GM12878 (cell line): Measurements from ENCODE around the gene AIG1. TPM values are rescaled to one million over a fixed set of nuclear protein-coding genes. Genes with fewer than 3 reads are reported as not detected.

Experiments used
- ATAC-seq: fragments of 200-7000 bp; cut with Tn5 transposase; 3 replicates; pipeline ENCODE4 v1.9.1; 2020; ENCODE audit warnings: mild to moderate bottlenecking, moderate library complexity
- BruUV-seq: library from RNA; stranded (reverse); fragments of 400-500 nt; replicated peaks from 2 replicates; lab custom pipeline; 2021; lab: Mats Ljungman, UMichigan
- CTCF ChIA-PET: fragments of 300-600 bp; sonication (Branson Sonifier 250); formaldehyde crosslinking; extraction: SDS; loops from one replicate; lab custom pipeline; 2021; ENCODE audit warnings: inconsistent platforms; lab: Yijun Ruan, JAX
- POLR2A ChIA-PET: fragments of 350-600 bp; formaldehyde crosslinking; extraction: SDS; loops from one replicate; lab custom pipeline; 2021; ENCODE audit warnings: inconsistent platforms; lab: Charles Lee
- RAD21 ChIA-PET: fragments of 300-600 bp; sonication (Branson Sonifier 250); formaldehyde crosslinking; loops from one replicate; lab custom pipeline; 2023; ENCODE audit warnings: antibody characterized with exemption; ENCODE audit not compliant: unreplicated experiment; lab: Charles Lee
- SMC1A ChIA-PET: fragments of 300-600 bp; sonication (Branson Sonifier 250); formaldehyde crosslinking; loops from one replicate; lab custom pipeline; 2023; ENCODE audit not compliant: unreplicated experiment, uncharacterized antibody; lab: Charles Lee
- DNase-seq: peaks from one replicate; pipeline ENCODE4 v3.0.0-alpha.2; 2011; ENCODE audit warnings: low read depth, low spot score
- FAIRE-seq: peaks from 3 replicates; lab custom pipeline; 2011; peaks lifted over from hg19 to GRCh38; lab: Jason Lieb, UNC
- H2AFZ ChIP-seq: 2 replicates; pipeline ENCODE4 v1.6.0; 2011; ENCODE audit warnings: low read depth, low read length, control low read depth; ENCODE audit not compliant: control insufficient read depth
- H3K27ac ChIP-seq: 2 replicates; pipeline ENCODE4 v1.5.1; 2011; ENCODE audit warnings: control low read depth; ENCODE audit not compliant: control insufficient read depth, insufficient read depth
- H3K27me3 ChIP-seq, 2 experiments: replicated peaks in 1 of 2; 2 replicates each; pipeline versions ENCODE4 v1.6.0 to v1.6.1; 2011; ENCODE audit warnings: low read length in 1 of 2; ENCODE audit not compliant: control insufficient read depth in 2 of 2, insufficient read depth in 2 of 2
- H3K36me3 ChIP-seq, 2 experiments: 2 replicates each; pipeline ENCODE4 v1.5.1; 2011; ENCODE audit warnings: low read length in 1 of 2; ENCODE audit not compliant: control insufficient read depth in 2 of 2, insufficient read depth in 2 of 2
- H3K4me1 ChIP-seq: 2 replicates; pipeline ENCODE4 v1.6.1; 2011; ENCODE audit warnings: mild to moderate bottlenecking, low read length, moderate library complexity, mixed read lengths; ENCODE audit not compliant: control insufficient read depth, insufficient read depth
- H3K4me2 ChIP-seq: 2 replicates; pipeline ENCODE4 v1.6.0; 2011; ENCODE audit warnings: control low read depth; ENCODE audit not compliant: control insufficient read depth, insufficient read depth
- H3K4me3 ChIP-seq: fragments of 200-600 bp; sonication (generic); 2 replicates; pipeline ENCODE4 v1.5.1; 2016
- H3K79me2 ChIP-seq: 2 replicates; pipeline ENCODE4 v1.6.0; 2011; ENCODE audit warnings: low read length; ENCODE audit not compliant: control insufficient read depth, insufficient read depth
- H3K9ac ChIP-seq: 2 replicates; pipeline ENCODE4 v1.8.0; 2011; ENCODE audit warnings: low read length, control low read depth, mixed read lengths; ENCODE audit not compliant: control insufficient read depth, insufficient read depth
- H3K9me3 ChIP-seq: replicated peaks from 3 replicates; pipeline ENCODE4 v1.5.1; 2011; ENCODE audit warnings: mild to moderate bottlenecking, low read length; ENCODE audit not compliant: control insufficient read depth, insufficient read depth
- H4K20me1 ChIP-seq: 2 replicates; pipeline ENCODE4 v1.6.0; 2011; ENCODE audit not compliant: control insufficient read depth, insufficient read depth
- BMI1 ChIP-seq: fragments of 450-650 bp; IDR thresholded peaks from 2 replicates; pipeline ENCODE4 v1.6.1; 2016; ENCODE audit warnings: mild to moderate bottlenecking, moderate library complexity, borderline replicate concordance
- CREM ChIP-seq: IDR thresholded peaks from 2 replicates; pipeline ENCODE4 v1.6.1; 2014; ENCODE audit warnings: antibody characterized with exemption, low read depth
- EGR1 ChIP-seq, 2 experiments: IDR thresholded peaks; 1 replicate in 1 of 2; 2 replicates in 1 of 2; pipeline ENCODE4 v1.6.1; 2011 to 2012; ENCODE audit warnings: low read depth in 2 of 2, low read length in 2 of 2, borderline replicate concordance in 1 of 2, mild to moderate bottlenecking in 1 of 2, moderate library complexity in 1 of 2
- HCFC1 ChIP-seq: fragments of 150-350 bp; IDR thresholded peaks from 2 replicates; pipeline ENCODE4 v1.6.1; 2014; ENCODE audit warnings: low read length
- JUND ChIP-seq: IDR thresholded peaks from 2 replicates; pipeline ENCODE4 v1.6.1; 2012; ENCODE audit warnings: low read depth, mild to moderate bottlenecking, low read length, improper control_type of control experiment, moderate library complexity
- KAT2A ChIP-seq: conservative IDR thresholded peaks from 2 replicates; pipeline ENCODE4 v1.6.1; 2011; ENCODE audit warnings: low read depth, low read length; ENCODE audit not compliant: control insufficient read depth
- MXI1 ChIP-seq: fragments of 150-350 bp; IDR thresholded peaks from 2 replicates; pipeline ENCODE4 v1.6.1; 2011; ENCODE audit warnings: low read depth, mild to moderate bottlenecking, inconsistent platforms, low read length, improper control_type of control experiment
- RFX5 ChIP-seq: IDR thresholded peaks from 2 replicates; pipeline ENCODE4 v1.6.1; 2011; ENCODE audit warnings: low read depth, low read length, improper control_type of control experiment
- SMC3 ChIP-seq: IDR thresholded peaks from 2 replicates; pipeline ENCODE4 v1.6.1; 2011; ENCODE audit warnings: low read length, improper control_type of control experiment, borderline replicate concordance
- YY1 ChIP-seq: IDR thresholded peaks from 2 replicates; pipeline ENCODE4 v1.6.1; 2011; ENCODE audit warnings: low read depth, mild to moderate bottlenecking, low read length
- ZNF384 ChIP-seq: IDR thresholded peaks from 2 replicates; pipeline ENCODE4 v1.6.1; 2012; ENCODE audit warnings: low read depth, mild to moderate bottlenecking, low read length, improper control_type of control experiment, borderline replicate concordance
- WGBS: methylation state at CpG from one replicate; pipeline ENCODE4 v1.1.6; 2016; ENCODE audit warnings: low lambda C conversion rate; ENCODE audit not compliant: insufficient replicate concordance, insufficient coverage; ENCODE audit errors: missing lambda C conversion rate; 5-methylcytosine and 5-hydroxymethylcytosine counted together
- in situ Hi-C: fragments of 300-500 bp; cut with MboI; formaldehyde crosslinking; loops from 9 replicates; pipeline ENCODE4 v1.14.3; 2018; ENCODE audit warnings: mixed read lengths
- intact Hi-C: fragments of 100-400 bp; cut with micrococcal nuclease; formaldehyde crosslinking; loops from one replicate; pipeline ENCODE4 v1.14.2; 2022; ENCODE audit not compliant: unreplicated experiment
- polyA plus RNA-seq, 11 experiments: library from polyadenylated mRNA; depleted of rRNA in 4 of 11; unstranded in 6 of 11; stranded (reverse) in 5 of 11; fragments of >200 nt; fragmentation: Nextera tagmentation in 4 of 11; fragmentation: Illumina TruSeq in 1 of 11; extraction: Ambion mirVana in 4 of 11; extraction: Trizol in 1 of 11; gene quantifications; 1 replicate in 1 of 11; 2 replicates in 10 of 11; pipeline versions ENCODE4 v1.2.1 to v1.2.3, GENCODE V29; 2011 to 2016; ENCODE audit warnings: inconsistent platforms in 2 of 11, missing spikeins in 2 of 11, low read depth in 1 of 11
- total RNA-seq, 4 experiments: library from RNA; depleted of rRNA in 3 of 4; stranded (reverse); fragments of >200 nt in 3 of 4; fragmentation: Illumina TruSeq in 1 of 4; extraction: Trizol in 1 of 4; gene quantifications; 2 replicates each; pipeline versions ENCODE4 v1.2.1 to v1.2.3, GENCODE V29; 2013 to 2021
- TF ChIP-seq, protein P1 (sequence below): fragments of 450-650 bp; IDR thresholded peaks from 2 replicates; pipeline ENCODE4 v1.6.1; 2017; ENCODE audit warnings: borderline replicate concordance
- TF ChIP-seq, protein P2 (sequence below): fragments of 450-650 bp; formaldehyde crosslinking; IDR thresholded peaks from 2 replicates; pipeline ENCODE4 v1.4.0; 2022; ENCODE audit warnings: mild to moderate bottlenecking, moderate library complexity

The AIG1 gene
- total and polyA plus RNA-seq, 10 of the 15 experiments (the other 5 are each of a cell fraction or from before 2014, with no cell fraction given) = 27.0 to 74.5 (median 36.4) TPM

- Histone ChIP-seq H3K4me1 (no peaks in the 10 kb centered on the region), H3K27ac (no peak overlapping the region), H3K27me3 (no peaks in the 10 kb centered on the region), H3K4me2 (no peak overlapping the region), H3K9ac (no peak overlapping the region), H3K79me2 (no peaks in the 10 kb centered on the region), H3K4me3 (no peak overlapping the region), H4K20me1 (no peaks in the 10 kb centered on the region), H3K9me3 (no peaks in the 10 kb centered on the region), H2AFZ (no peak overlapping the region), H3K36me3 (no peaks in the 10 kb centered on the region)
- in situ Hi-C loops (no loop called here), intact Hi-C loops (no loop called here)
- ChIA-PET POLR2A (no interaction called here), RAD21 (no interaction called here), SMC1A (interaction anchor here (1.6 kb wide), 1 partner anchor 13 kb away, joined by 4 read pairs; no protein-coding TSS in a partner anchor), CTCF (interaction anchor here (1.3 kb wide), 1 partner anchor 25 kb away, joined by 3 read pairs; no protein-coding TSS in a partner anchor)
- TF ChIP-seq, protein P1, sequence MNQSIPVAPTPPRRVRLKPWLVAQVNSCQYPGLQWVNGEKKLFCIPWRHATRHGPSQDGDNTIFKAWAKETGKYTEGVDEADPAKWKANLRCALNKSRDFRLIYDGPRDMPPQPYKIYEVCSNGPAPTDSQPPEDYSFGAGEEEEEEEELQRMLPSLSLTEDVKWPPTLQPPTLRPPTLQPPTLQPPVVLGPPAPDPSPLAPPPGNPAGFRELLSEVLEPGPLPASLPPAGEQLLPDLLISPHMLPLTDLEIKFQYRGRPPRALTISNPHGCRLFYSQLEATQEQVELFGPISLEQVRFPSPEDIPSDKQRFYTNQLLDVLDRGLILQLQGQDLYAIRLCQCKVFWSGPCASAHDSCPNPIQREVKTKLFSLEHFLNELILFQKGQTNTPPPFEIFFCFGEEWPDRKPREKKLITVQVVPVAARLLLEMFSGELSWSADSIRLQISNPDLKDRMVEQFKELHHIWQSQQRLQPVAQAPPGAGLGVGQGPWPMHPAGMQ = no peak
- no peak for TF ChIP-seq KAT2A
- no peak for FAIRE-seq
- no TSS peak for BruUV-seq
- 93% methylated on average over 6 of the region's 6 CpGs for WGBS
- DNase-seq = no peak
- no peak for ATAC-seq
Observed at GRCh38 chr6:143165315-143165855, 104.7 kb downstream of the AIG1 start.

DNA sequence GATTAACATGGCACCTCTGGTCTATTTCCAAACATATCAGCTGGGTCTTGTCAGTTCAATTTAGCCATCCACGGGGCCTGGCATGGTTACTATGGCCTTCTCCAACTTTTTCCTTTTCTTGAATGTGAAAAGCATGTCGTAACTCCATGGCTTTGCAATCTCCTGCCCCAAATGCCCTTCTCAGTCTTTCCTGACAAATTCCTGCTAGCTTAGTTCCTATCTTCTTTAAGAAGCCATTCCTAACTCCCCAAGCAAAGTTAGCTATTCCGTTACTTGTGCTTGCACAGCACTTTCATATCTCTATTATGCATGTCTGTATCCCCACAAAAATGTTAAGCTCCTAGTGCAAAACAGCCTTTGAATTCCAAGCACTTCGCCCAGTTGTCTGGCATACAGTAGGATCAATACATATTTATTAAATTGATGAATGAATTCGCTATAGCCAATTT, 105.6 kb downstream of the AIG1 start:
- Histone ChIP-seq H3K4me2 (no peak overlapping the region), H3K79me2 (no peaks in the 10 kb centered on the region), H3K27ac (no peak overlapping the region), H3K9me3 (no peaks in the 10 kb centered on the region), H4K20me1 (no peaks in the 10 kb centered on the region), H2AFZ (no peak overlapping the region), H3K9ac (no peak overlapping the region), H3K36me3 (no peaks in the 10 kb centered on the region), H3K4me3 (no peak overlapping the region), H3K4me1 (no peaks in the 10 kb centered on the region), H3K27me3 (no peaks in the 10 kb centered on the region)
- ChIA-PET SMC1A (interaction anchor here (0.7 kb wide), 1 partner anchor 11 kb away, joined by 3 read pairs; no protein-coding TSS in a partner anchor), RAD21 (no interaction called here), CTCF (interaction anchor here (0.7 to 1.1 kb wide), 2 partner anchors 9 to 209 kb away, joined by 3 read pairs; no protein-coding TSS in a partner anchor), POLR2A (no interaction called here)
- FAIRE-seq (no peak), DNase-seq (no peak), ATAC-seq (no peak)
- in situ Hi-C loops = no loop called here
- intact Hi-C loops = no loop called here
- BruUV-seq = no TSS peak
- WGBS = 94% methylated on average over 5 of the region's 5 CpGs
- TF ChIP-seq SMC3 (no peak), RFX5 (no peak), JUND (no peak), EGR1 (IDR thresholded peaks at IDR 0.05; ENCODE audit: borderline replicate concordance in 1 of 2, low read depth in 2 of 2, low read length in 2 of 2) (no peak), BMI1 (no peak), HCFC1 (no peak), YY1 (no peak), MXI1 (no peak), CREM (no peak), ZNF384 (no peak)
- TF ChIP-seq, protein P2, sequence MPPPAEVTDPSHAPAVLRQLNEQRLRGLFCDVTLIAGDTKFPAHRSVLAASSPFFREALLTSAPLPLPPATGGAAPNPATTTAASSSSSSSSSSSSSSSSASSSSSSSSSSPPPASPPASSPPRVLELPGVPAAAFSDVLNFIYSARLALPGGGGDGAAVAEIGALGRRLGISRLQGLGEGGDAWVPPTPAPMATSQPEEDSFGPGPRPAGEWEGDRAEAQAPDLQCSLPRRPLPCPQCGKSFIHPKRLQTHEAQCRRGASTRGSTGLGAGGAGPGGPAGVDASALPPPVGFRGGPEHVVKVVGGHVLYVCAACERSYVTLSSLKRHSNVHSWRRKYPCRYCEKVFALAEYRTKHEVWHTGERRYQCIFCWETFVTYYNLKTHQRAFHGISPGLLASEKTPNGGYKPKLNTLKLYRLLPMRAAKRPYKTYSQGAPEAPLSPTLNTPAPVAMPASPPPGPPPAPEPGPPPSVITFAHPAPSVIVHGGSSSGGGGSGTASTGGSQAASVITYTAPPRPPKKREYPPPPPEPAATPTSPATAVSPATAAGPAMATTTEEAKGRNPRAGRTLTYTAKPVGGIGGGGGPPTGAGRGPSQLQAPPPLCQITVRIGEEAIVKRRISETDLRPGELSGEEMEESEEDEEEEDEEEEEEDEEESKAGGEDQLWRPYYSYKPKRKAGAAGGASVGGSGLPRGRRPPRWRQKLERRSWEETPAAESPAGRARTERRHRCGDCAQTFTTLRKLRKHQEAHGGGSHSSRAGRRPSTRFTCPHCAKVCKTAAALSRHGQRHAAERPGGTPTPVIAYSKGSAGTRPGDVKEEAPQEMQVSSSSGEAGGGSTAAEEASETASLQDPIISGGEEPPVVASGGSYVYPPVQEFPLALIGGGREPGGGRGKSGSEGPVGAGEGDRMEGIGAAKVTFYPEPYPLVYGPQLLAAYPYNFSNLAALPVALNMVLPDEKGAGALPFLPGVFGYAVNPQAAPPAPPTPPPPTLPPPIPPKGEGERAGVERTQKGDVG (CRISPR knock-in tag) = no peak
